Trophoblast cell (in vitro differentiated cells and primary cell): Measurements from ENCODE around the gene PRPF4.

ENCODE experiments used
- DNase-seq, 2 donors: peaks; one replicate each; pipeline ENCODE4 v3.0.0-alpha.2; 2016
- H2AFZ ChIP-seq: 2 replicates; pipeline ENCODE4 v1.6.1; 2013; ENCODE audit warnings: low read length, moderate library complexity, mild to moderate bottlenecking; ENCODE audit not compliant: insufficient read depth, poor library complexity
- H2AK5ac ChIP-seq: 2 replicates; pipeline ENCODE4 v1.6.1; 2013; ENCODE audit warnings: mild to moderate bottlenecking, low read length
- H2BK120ac ChIP-seq: 2 replicates; pipeline ENCODE4 v1.6.1; 2013; ENCODE audit warnings: low read length, mild to moderate bottlenecking, moderate library complexity; ENCODE audit not compliant: insufficient read depth, poor library complexity
- H2BK12ac ChIP-seq: 2 replicates; pipeline ENCODE4 v1.6.1; 2013; ENCODE audit warnings: mild to moderate bottlenecking, low read length, moderate library complexity
- H2BK5ac ChIP-seq: 2 replicates; pipeline ENCODE4 v1.6.1; 2013; ENCODE audit warnings: low read length, low read depth, moderate library complexity, mild to moderate bottlenecking; ENCODE audit not compliant: poor library complexity
- H3K14ac ChIP-seq: 2 replicates; pipeline ENCODE4 v1.6.1; 2013; ENCODE audit warnings: mild to moderate bottlenecking, low read length
- H3K18ac ChIP-seq: 2 replicates; pipeline ENCODE4 v1.6.1; 2013; ENCODE audit warnings: mild to moderate bottlenecking, low read length
- H3K23ac ChIP-seq: 2 replicates; pipeline ENCODE4 v1.6.1; 2013; ENCODE audit warnings: low read length
- H3K27ac ChIP-seq: 2 replicates; pipeline ENCODE4 v1.5.1; 2013; ENCODE audit warnings: low read depth, mild to moderate bottlenecking, inconsistent platforms, low read length, moderate library complexity
- H3K27me3 ChIP-seq: 2 replicates; pipeline ENCODE4 v1.6.1; 2013; ENCODE audit warnings: inconsistent platforms, mild to moderate bottlenecking, low read length, moderate library complexity; ENCODE audit not compliant: insufficient read depth
- H3K36me3 ChIP-seq, 2 experiments: 1 replicate in 1 of 2; 2 replicates in 1 of 2; pipeline ENCODE4 v1.6.1; 2013; ENCODE audit warnings: low read length in 2 of 2, mild to moderate bottlenecking in 2 of 2, moderate library complexity in 1 of 2; ENCODE audit not compliant: insufficient read depth in 2 of 2, control insufficient read depth in 1 of 2
- H3K4ac ChIP-seq: 2 replicates; pipeline ENCODE4 v1.6.1; 2013; ENCODE audit warnings: low read depth, mild to moderate bottlenecking, low read length, moderate library complexity
- H3K4me1 ChIP-seq, 2 experiments: 1 replicate in 1 of 2; 2 replicates in 1 of 2; pipeline ENCODE4 v1.6.1; 2013; ENCODE audit warnings: low read length in 2 of 2, mild to moderate bottlenecking in 2 of 2, moderate library complexity in 1 of 2; ENCODE audit not compliant: insufficient read depth in 2 of 2, control insufficient read depth in 1 of 2
- H3K4me2 ChIP-seq: 2 replicates; pipeline ENCODE4 v1.6.1; 2013; ENCODE audit warnings: inconsistent platforms, mild to moderate bottlenecking, low read length, moderate library complexity
- H3K4me3 ChIP-seq: 2 replicates; pipeline ENCODE4 v1.5.1; 2013; ENCODE audit warnings: mild to moderate bottlenecking, low read depth, low read length, inconsistent platforms
- H3K79me1 ChIP-seq: one replicate; pipeline ENCODE4 v1.6.1; 2013; ENCODE audit warnings: low read length
- H3K79me2 ChIP-seq: 2 replicates; pipeline ENCODE4 v1.6.1; 2013; ENCODE audit warnings: low read length, mild to moderate bottlenecking; ENCODE audit not compliant: control insufficient read depth, insufficient read depth, poor library complexity
- H3K9ac ChIP-seq: 2 replicates; pipeline ENCODE4 v1.6.1; 2013; ENCODE audit warnings: mild to moderate bottlenecking, low read length
- H3K9me3 ChIP-seq: 2 replicates; pipeline ENCODE4 v1.6.1; 2013; ENCODE audit warnings: low read depth, mild to moderate bottlenecking, control low read depth, inconsistent platforms, low read length; ENCODE audit not compliant: insufficient read depth
- H4K12ac ChIP-seq: 2 replicates; pipeline ENCODE4 v1.6.1; 2013; ENCODE audit warnings: low read depth, mild to moderate bottlenecking, low read length, moderate library complexity
- H4K8ac ChIP-seq: 2 replicates; pipeline ENCODE4 v1.6.1; 2013; ENCODE audit warnings: low read depth, mild to moderate bottlenecking, low read length, moderate library complexity
- H4K91ac ChIP-seq: one replicate; pipeline ENCODE4 v1.6.1; 2013; ENCODE audit warnings: low read depth, mild to moderate bottlenecking, low read length, moderate library complexity
- WGBS: extraction: QIAGEN DNeasy Blood & Tissue Kit; methylation state at CpG from one replicate; pipeline ENCODE4 v1.1.7; 2013; ENCODE audit warnings: missing lambda C conversion rate; ENCODE audit not compliant: insufficient read length, insufficient coverage; ENCODE audit errors: extremely low coverage; 5-methylcytosine and 5-hydroxymethylcytosine counted together

Gene PRPF4

DNA sequence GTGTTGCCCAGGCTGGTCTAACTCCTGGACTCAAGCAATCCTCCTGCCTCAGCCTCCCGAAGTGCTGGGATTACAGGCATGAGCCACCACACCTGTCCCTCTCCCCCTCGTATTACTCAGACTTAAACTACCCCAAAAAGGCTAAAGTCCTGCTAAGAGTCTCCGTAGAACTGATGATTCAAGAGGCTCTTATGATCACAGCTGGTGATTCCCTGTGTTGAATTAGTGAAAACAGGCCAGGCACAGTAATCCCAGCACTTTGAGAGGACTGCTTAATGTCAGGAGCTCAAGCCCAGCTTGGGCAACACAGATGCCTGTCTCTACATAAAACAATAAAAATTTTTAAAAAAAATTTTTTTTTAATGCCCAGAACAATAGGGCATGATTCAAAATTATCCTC, 9.3 kb upstream of the PRPF4 start:
- Histone ChIP-seq H3K18ac (no peak overlapping the region), H3K9ac (no peak overlapping the region), H2BK5ac (no peak overlapping the region), H2AFZ (no peak overlapping the region), H3K9me3 (no peaks in the 10 kb centered on the region), H3K23ac (no peak overlapping the region), H3K79me1 (no peaks in the 10 kb centered on the region), H2BK12ac (no peak overlapping the region), H3K4me3 (no peak overlapping the region), H3K27ac (no peak overlapping the region), H2BK120ac (no peak overlapping the region), H3K4ac (no peak overlapping the region), H3K14ac (no peak overlapping the region), H4K91ac (no peak overlapping the region), H4K8ac (no peak overlapping the region), H3K36me3 (peaks cover 6 to 17% of the 10 kb centered on the region in 2 experiments), H3K27me3 (no peaks in the 10 kb centered on the region), H3K79me2 (no peaks in the 10 kb centered on the region), H3K4me2 (no peak overlapping the region), H2AK5ac (no peak overlapping the region), H3K4me1 (peaks cover 0 to 1% of the 10 kb centered on the region in 2 experiments), H4K12ac (no peak overlapping the region)
- no peak for DNase-seq
- WGBS = no CpG with 5 or more reads among the region's 3 CpGs

DNA sequence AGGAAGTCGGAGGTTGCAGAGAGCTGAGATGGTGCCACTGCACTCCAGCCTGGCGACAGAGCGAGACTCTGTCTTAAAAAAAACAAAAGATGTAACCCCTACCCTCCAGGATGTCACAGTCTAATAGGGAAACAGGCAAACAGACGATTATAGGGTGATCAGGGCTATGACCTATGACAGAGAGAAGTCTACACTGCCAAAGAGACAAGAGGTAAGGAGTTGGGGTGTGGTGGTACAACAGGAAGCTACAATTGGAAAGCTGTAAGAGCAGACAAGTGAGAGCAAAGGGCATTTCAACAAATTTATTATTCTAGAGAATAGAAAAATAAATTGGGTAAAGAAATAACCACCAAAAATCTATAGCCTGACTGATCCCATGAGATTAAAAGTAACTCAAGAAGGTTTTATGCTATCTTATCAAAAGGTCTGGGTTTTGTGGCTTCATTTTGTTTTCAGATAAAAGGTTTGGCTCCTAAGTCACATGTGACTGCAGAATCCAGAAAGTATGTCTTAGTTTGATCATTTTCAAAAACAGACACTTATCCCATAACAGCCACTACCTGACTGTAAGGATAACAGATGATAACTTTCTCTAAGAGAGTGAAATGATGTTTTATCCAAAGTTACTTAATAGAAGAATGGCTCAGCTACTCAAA, 7.4 kb upstream of the PRPF4 start:
- no CpG with 5 or more reads among the region's 4 CpGs for WGBS

DNA sequence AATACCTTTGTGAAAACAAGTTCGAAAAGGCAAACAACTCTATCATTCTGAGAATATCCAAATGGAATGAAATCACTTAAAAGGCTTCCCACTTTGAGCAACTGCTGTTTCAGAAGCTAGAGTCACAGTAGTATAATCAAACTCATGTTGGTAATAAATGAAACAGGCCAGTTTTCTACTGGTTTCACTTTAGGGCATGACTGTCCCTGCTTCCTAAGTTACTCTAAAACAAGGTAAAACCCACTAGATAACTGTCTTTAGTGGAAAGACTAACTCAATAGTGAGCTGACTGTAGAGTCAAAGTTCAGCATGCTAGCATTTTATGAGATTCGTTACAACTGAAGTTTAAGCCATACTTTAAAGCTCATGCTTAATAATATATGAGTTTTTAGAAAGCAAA, 6.1 kb upstream of the PRPF4 start:
- Histone ChIP-seq H3K36me3 (peaks cover 12 to 30% of the 10 kb centered on the region in 2 experiments), H3K79me1 (no peaks in the 10 kb centered on the region), H3K23ac (no peak overlapping the region), H3K4ac (no peak overlapping the region), H3K27ac (no peak overlapping the region), H3K4me2 (no peak overlapping the region), H3K79me2 (no peaks in the 10 kb centered on the region), H3K14ac (no peak overlapping the region), H2AK5ac (no peak overlapping the region), H3K18ac (no peak overlapping the region), H2BK120ac (no peak overlapping the region), H3K4me3 (no peak overlapping the region), H4K91ac (no peak overlapping the region), H3K27me3 (no peaks in the 10 kb centered on the region), H3K9ac (no peak overlapping the region), H4K8ac (no peak overlapping the region), H3K9me3 (no peaks in the 10 kb centered on the region), H3K4me1 (no peaks in the 10 kb centered on the region), H4K12ac (no peak overlapping the region), H2BK5ac (no peak overlapping the region), H2BK12ac (no peak overlapping the region), H2AFZ (no peak overlapping the region)
- no CpG with 5 or more reads among the region's 2 CpGs for WGBS
- DNase-seq = no peak

More for the DNA sequence above, 7.4 kb upstream of the PRPF4 start:
- no peak for DNase-seq
- Histone ChIP-seq H3K36me3 (peaks cover 12 to 28% of the 10 kb centered on the region in 2 experiments), H3K4me2 (no peak overlapping the region), H4K12ac (no peak overlapping the region), H3K4me1 (no peaks in the 10 kb centered on the region), H2BK5ac (no peak overlapping the region), H3K18ac (no peak overlapping the region), H3K23ac (no peak overlapping the region), H3K4me3 (no peak overlapping the region), H3K79me1 (no peaks in the 10 kb centered on the region), H3K14ac (no peak overlapping the region), H2BK120ac (no peak overlapping the region), H3K79me2 (no peaks in the 10 kb centered on the region), H3K27ac (no peak overlapping the region), H2BK12ac (no peak overlapping the region), H4K8ac (no peak overlapping the region), H3K9me3 (no peaks in the 10 kb centered on the region), H2AK5ac (no peak overlapping the region), H4K91ac (no peak overlapping the region), H3K4ac (no peak overlapping the region), H3K9ac (no peak overlapping the region), H2AFZ (no peak overlapping the region), H3K27me3 (no peaks in the 10 kb centered on the region)

DNA sequence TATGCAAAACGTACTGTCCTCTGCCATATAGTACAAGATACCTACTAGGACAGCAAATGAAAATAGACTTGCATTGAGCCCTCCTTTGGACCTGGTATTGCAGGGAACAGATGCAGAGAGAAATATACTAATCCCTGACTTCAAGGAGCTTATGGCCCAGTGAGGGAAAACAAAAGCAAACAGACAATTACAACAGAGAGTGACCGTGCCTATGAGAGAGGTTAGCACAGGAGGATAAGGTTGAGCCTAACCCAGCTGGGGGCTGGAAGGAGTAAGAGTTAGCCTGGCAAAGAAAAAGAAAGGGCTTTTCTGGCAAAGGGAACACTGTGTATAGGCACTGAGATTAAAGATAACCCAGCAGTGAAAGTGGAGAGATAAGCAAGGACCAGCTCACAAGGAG, 5.6 kb upstream of the PRPF4 start:
- Histone ChIP-seq H3K4me2 (no peak overlapping the region), H3K4ac (no peak overlapping the region), H3K27me3 (no peaks in the 10 kb centered on the region), H3K4me1 (no peaks in the 10 kb centered on the region), H3K36me3 (peaks cover 12 to 30% of the 10 kb centered on the region in 2 experiments), H3K18ac (no peak overlapping the region), H4K12ac (no peak overlapping the region), H2BK12ac (no peak overlapping the region), H2BK5ac (no peak overlapping the region), H4K91ac (no peak overlapping the region), H3K79me1 (peaks cover 2% of the 10 kb centered on the region), H3K27ac (no peak overlapping the region), H3K79me2 (peaks cover 2% of the 10 kb centered on the region), H3K9me3 (no peaks in the 10 kb centered on the region), H2AK5ac (no peak overlapping the region), H3K14ac (no peak overlapping the region), H2BK120ac (no peak overlapping the region), H4K8ac (no peak overlapping the region), H3K9ac (no peak overlapping the region), H3K23ac (no peak overlapping the region), H3K4me3 (no peak overlapping the region), H2AFZ (no peak overlapping the region)
- no peak for DNase-seq
- WGBS = no CpG with 5 or more reads among the region's 2 CpGs
